Testis (tissue), 3 donors: Measurements from ENCODE around the gene MOGAT3. TPM values are rescaled to one million over a fixed set of nuclear protein-coding genes. Genes with fewer than 3 reads are reported as not detected.

Experiments
- DNase-seq: peaks from one replicate; pipeline ENCODE4 v3.0.0-alpha.2; 2019
- H3K27ac ChIP-seq, 2 donors: fragments of 200-600 bp; sonication (generic); one replicate each; pipeline ENCODE4 v1.5.1; 2019
- H3K27me3 ChIP-seq: fragments of 200-600 bp; sonication (generic); one replicate; pipeline ENCODE4 v1.5.1; 2019
- H3K36me3 ChIP-seq: fragments of 200-600 bp; sonication (generic); one replicate; pipeline ENCODE4 v1.5.1; 2017; ENCODE audit warnings: low read depth; ENCODE audit errors: missing control alignments
- H3K4me1 ChIP-seq: fragments of 200-600 bp; sonication (generic); one replicate; pipeline ENCODE4 v1.5.1; 2019
- H3K4me3 ChIP-seq, 2 donors: fragments of 200-600 bp; sonication (generic); one replicate each; pipeline ENCODE4 v1.5.1; 2017 to 2019
- H3K9me3 ChIP-seq: fragments of 200-600 bp; sonication (generic); one replicate; pipeline ENCODE4 v1.5.1; 2017
- POLR2A ChIP-seq: fragments of 450-650 bp; IDR thresholded peaks from one replicate; pipeline ENCODE4 v1.6.1; 2017; ENCODE audit warnings: antibody characterized with exemption, mild to moderate bottlenecking, moderate library complexity
- WGBS, 2 donors: methylation state at CpG; one replicate each; pipeline ENCODE4 v1.1.5; 2018; 5-methylcytosine and 5-hydroxymethylcytosine counted together
- intact Hi-C: fragments of 100-400 bp; cut with DNase I; formaldehyde crosslinking; loops from one replicate; pipeline ENCODE4 v1.15.1; 2023; ENCODE audit warnings: low total_unique reads
- polyA plus RNA-seq: library from polyadenylated mRNA; stranded (reverse); fragments of 350-450 nt; fragmentation: Illumina TruSeq; extraction: RNeasy Lipid Tissue Mini Kit (QIAGEN cat#74804); gene quantifications from one replicate; pipeline ENCODE4 v1.2.3, GENCODE V29; 2014; ENCODE audit warnings: low read depth, low replicate concordance; ENCODE audit not compliant: insufficient read depth
- total RNA-seq, 2 donors: library from RNA; depleted of rRNA; stranded (reverse); fragments of >200 nt; gene quantifications; one replicate each; pipeline ENCODE4 v1.2.3, GENCODE V29; 2016
- TF ChIP-seq, protein P1 (sequence below), 3 experiments: fragments of 450-650 bp in 2 of 3; fragments of 200-600 bp in 1 of 3; sonication (generic) in 1 of 3; IDR thresholded peaks; one replicate each; pipeline ENCODE4 v1.5.1; 2016 to 2019; ENCODE audit warnings: antibody characterized with exemption in 3 of 3, mild to moderate bottlenecking in 2 of 3, moderate library complexity in 1 of 3

MOGAT3 gene
- total and polyA plus RNA-seq, 3 donors from 2014 or later = not detected

- DNase-seq = no peak
- Histone ChIP-seq H3K27me3 (no peaks in the 10 kb centered on the region), H3K36me3 (no peaks in the 10 kb centered on the region), H3K4me1 (no peaks in the 10 kb centered on the region), H3K9me3 (no peaks in the 10 kb centered on the region), H3K4me3 (no peak overlapping the region), H3K27ac (no peak overlapping the region)
- TF ChIP-seq, protein P1, sequence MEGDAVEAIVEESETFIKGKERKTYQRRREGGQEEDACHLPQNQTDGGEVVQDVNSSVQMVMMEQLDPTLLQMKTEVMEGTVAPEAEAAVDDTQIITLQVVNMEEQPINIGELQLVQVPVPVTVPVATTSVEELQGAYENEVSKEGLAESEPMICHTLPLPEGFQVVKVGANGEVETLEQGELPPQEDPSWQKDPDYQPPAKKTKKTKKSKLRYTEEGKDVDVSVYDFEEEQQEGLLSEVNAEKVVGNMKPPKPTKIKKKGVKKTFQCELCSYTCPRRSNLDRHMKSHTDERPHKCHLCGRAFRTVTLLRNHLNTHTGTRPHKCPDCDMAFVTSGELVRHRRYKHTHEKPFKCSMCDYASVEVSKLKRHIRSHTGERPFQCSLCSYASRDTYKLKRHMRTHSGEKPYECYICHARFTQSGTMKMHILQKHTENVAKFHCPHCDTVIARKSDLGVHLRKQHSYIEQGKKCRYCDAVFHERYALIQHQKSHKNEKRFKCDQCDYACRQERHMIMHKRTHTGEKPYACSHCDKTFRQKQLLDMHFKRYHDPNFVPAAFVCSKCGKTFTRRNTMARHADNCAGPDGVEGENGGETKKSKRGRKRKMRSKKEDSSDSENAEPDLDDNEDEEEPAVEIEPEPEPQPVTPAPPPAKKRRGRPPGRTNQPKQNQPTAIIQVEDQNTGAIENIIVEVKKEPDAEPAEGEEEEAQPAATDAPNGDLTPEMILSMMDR (IDR thresholded peaks at IDR 0.05) = no peak
- TF ChIP-seq POLR2A = no peak
- WGBS, 2 donors = 96% methylated on average over 6 of the region's 6 CpGs
- intact Hi-C loops = no loop called here
Observed at GRCh38 chr7:101225650-101226049, 24.8 kb upstream of the MOGAT3 start.

GRCh38 chr7:101223528-101223927, 22.7 kb upstream of the MOGAT3 start:
- H3K36me3 ChIP-seq = no peaks in the 10 kb centered on the region
- H3K4me1 ChIP-seq = peaks cover 8% of the 10 kb centered on the region
- TF ChIP-seq, protein P1 (IDR thresholded peaks at IDR 0.05) = no peak
- no peak for TF ChIP-seq POLR2A
- intact Hi-C loops = no loop called here
- DNase-seq = no peak
- no peak overlapping the region for H3K27ac ChIP-seq
- H3K4me3 ChIP-seq = no peak overlapping the region
- H3K9me3 ChIP-seq = no peaks in the 10 kb centered on the region
- WGBS, 2 donors = 95 to 96% methylated on average over 13 to 15 of the region's 15 CpGs
- H3K27me3 ChIP-seq = no peaks in the 10 kb centered on the region

- no peaks in the 10 kb centered on the region for H3K9me3 ChIP-seq
- DNase-seq = no peak
- H3K36me3 ChIP-seq = no peaks in the 10 kb centered on the region
Observed at GRCh38 chr7:101222275-101222830, 21.5 kb upstream of the MOGAT3 start.

DNA sequence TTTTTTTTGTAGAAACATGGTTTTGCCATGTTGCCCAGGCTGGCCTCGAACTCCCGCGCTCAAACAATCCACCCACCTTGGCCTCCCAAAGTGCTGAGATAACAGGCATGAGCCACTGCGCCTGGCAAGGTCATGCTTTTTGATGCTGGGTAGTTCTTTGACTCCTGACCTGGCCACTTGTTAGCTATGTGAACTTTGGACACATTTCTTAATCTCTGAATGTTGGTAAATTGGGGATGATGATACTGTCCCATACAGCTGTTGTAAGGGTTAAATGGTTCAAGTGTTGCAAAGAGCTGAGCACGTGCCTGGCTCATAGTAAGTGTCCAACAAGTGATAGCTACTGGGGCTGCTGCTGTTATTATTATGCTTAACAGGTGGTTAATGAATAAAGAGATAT, 19.5 kb upstream of the MOGAT3 start:
- intact Hi-C loops = no loop called here
- TF ChIP-seq, protein P1 (IDR thresholded peaks at IDR 0.05) = no peak
- no peak for TF ChIP-seq POLR2A
- WGBS, 2 donors = 77 to 82% methylated on average over 5 of the region's 5 CpGs
- no peak overlapping the region for H3K27ac ChIP-seq
- H3K36me3 ChIP-seq = no peaks in the 10 kb centered on the region
- no peaks in the 10 kb centered on the region for H3K9me3 ChIP-seq
- H3K4me1 ChIP-seq = peaks cover 19% of the 10 kb centered on the region
- no peak overlapping the region for H3K4me3 ChIP-seq
- DNase-seq = no peak
- H3K27me3 ChIP-seq = no peaks in the 10 kb centered on the region

More at GRCh38 chr7:101222275-101222830, 21.5 kb upstream of the MOGAT3 start:
- Histone ChIP-seq H3K27ac (no peak overlapping the region), H3K4me3 (no peak overlapping the region), H3K4me1 (peaks cover 10% of the 10 kb centered on the region), H3K27me3 (no peaks in the 10 kb centered on the region)
- TF ChIP-seq POLR2A = no peak
- TF ChIP-seq, protein P1 (IDR thresholded peaks at IDR 0.05) = no peak
- intact Hi-C loops = no loop called here
- WGBS, 2 donors = 87 to 97% methylated on average over 13 to 27 of the region's 27 CpGs
